Measurements from ENCODE around the gene CNOT3. TPM values are rescaled to one million over a fixed set of nuclear protein-coding genes. Genes with fewer than 3 reads are reported as not detected.
"Not testable (repeated sequence)": the region's sequence is repeated elsewhere in the genome, so short reads cannot be mapped to it uniquely, and the experiment has no call there.

CNOT3 gene
- total and polyA plus RNA-seq, 4 donors = 23.5 to 40.4 (median 28.8) TPM

GRCh38 chr19:54096617-54097106 is 40.9 kb upstream of the CNOT3 start:
- Histone ChIP-seq H3K27me3 (ENCODE audit: control insufficient read depth in 3 of 3, insufficient read depth in 3 of 3, low read length in 2 of 3) (peaks cover 3 to 32% (median 7%) of the 10 kb centered on the region in 3 donors), H3K36me3 (ENCODE audit: control insufficient read depth in 4 of 4, insufficient read depth in 4 of 4, low read length in 4 of 4) (no peaks in the 10 kb centered on the region), H3K9me3 (ENCODE audit: control insufficient read depth in 4 of 4, insufficient read depth in 3 of 4, low read length in 3 of 4) (no peaks in the 10 kb centered on the region), H3K27ac (ENCODE audit: low read depth in 1 of 2, low read length in 1 of 2) (peak overlapping the region in 1 of 2 donors; percentile 6), H3K4me1 (ENCODE audit: control insufficient read depth in 5 of 5, insufficient read depth in 5 of 5, low read length in 5 of 5) (peaks cover 0 to 7% (median 0%) of the 10 kb centered on the region in 5 donors), H3K4me3 (no peak overlapping the region), H3K9ac (ENCODE audit: insufficient read depth in 1 of 2, low read length in 2 of 2) (no peak overlapping the region)
- no peak for TF ChIP-seq CTCF (IDR thresholded peaks at IDR 0.05; ENCODE audit: control extremely low read depth, extremely low read depth)
- no peak for ATAC-seq (ENCODE audit: insufficient read depth, low FRiP score)
- no peak for DNase-seq
- 8 to 13% methylated on average over 14 of the region's 14 CpGs for WGBS, 2 donors

- no peak for TF ChIP-seq CTCF (IDR thresholded peaks at IDR 0.05; ENCODE audit: control extremely low read depth, extremely low read depth)
- H3K27ac ChIP-seq (ENCODE audit: low read depth in 1 of 2, low read length in 1 of 2) = no peak overlapping the region
- peaks cover 0 to 12% (median 0%) of the 10 kb centered on the region in 5 donors for H3K4me1 ChIP-seq (ENCODE audit: control insufficient read depth in 5 of 5, insufficient read depth in 5 of 5, low read length in 5 of 5)
- ATAC-seq (ENCODE audit: insufficient read depth, low FRiP score) = no peak
- H3K4me3 ChIP-seq = no peak overlapping the region
- 79 to 85% methylated on average over 12 of the region's 12 CpGs for WGBS, 2 donors
- no peaks in the 10 kb centered on the region for H3K9me3 ChIP-seq (ENCODE audit: control insufficient read depth in 4 of 4, insufficient read depth in 3 of 4, low read length in 3 of 4)
- peaks cover 3 to 28% (median 5%) of the 10 kb centered on the region in 3 donors for H3K27me3 ChIP-seq (ENCODE audit: control insufficient read depth in 3 of 3, insufficient read depth in 3 of 3, low read length in 2 of 3)
- DNase-seq = no peak
- no peaks in the 10 kb centered on the region for H3K36me3 ChIP-seq (ENCODE audit: control insufficient read depth in 4 of 4, insufficient read depth in 4 of 4, low read length in 4 of 4)
- H3K9ac ChIP-seq (ENCODE audit: insufficient read depth in 1 of 2, low read length in 2 of 2) = no peak overlapping the region
These were observed 38.2 kb upstream of the CNOT3 start for GRCh38 chr19:54099190-54099902.

- DNase-seq; H3K9me3 ChIP-seq (ENCODE audit: control insufficient read depth in 4 of 4, insufficient read depth in 3 of 4, low read length in 3 of 4); H3K36me3 ChIP-seq (ENCODE audit: control insufficient read depth in 4 of 4, insufficient read depth in 4 of 4, low read length in 4 of 4); H3K27ac ChIP-seq (ENCODE audit: low read depth in 1 of 2, low read length in 1 of 2); ATAC-seq (ENCODE audit: insufficient read depth, low FRiP score); H3K9ac ChIP-seq (ENCODE audit: insufficient read depth in 1 of 2, low read length in 2 of 2); H3K4me3 ChIP-seq: not testable (repeated sequence)
- WGBS, 2 donors = 68% methylated on average over 9 of the region's 9 CpGs
- H3K4me1 ChIP-seq (ENCODE audit: control insufficient read depth in 5 of 5, insufficient read depth in 5 of 5, low read length in 5 of 5) = peaks cover 0 to 12% (median 0%) of the 10 kb centered on the region in 5 donors
- H3K27me3 ChIP-seq (ENCODE audit: control insufficient read depth in 3 of 3, insufficient read depth in 3 of 3, low read length in 2 of 3) = peaks cover under 1 to 23% (median 3%) of the 10 kb centered on the region in 3 donors
These were observed 37.7 kb upstream of the CNOT3 start for GRCh38 chr19:54099903-54100255.

- no peak for ATAC-seq (ENCODE audit: insufficient read depth, low FRiP score)
- H3K9me3 ChIP-seq (ENCODE audit: control insufficient read depth in 4 of 4, insufficient read depth in 3 of 4, low read length in 3 of 4) = no peaks in the 10 kb centered on the region
- 12 to 42% methylated on average over 5 of the region's 5 CpGs for WGBS, 2 donors
- H3K27me3 ChIP-seq (ENCODE audit: control insufficient read depth in 3 of 3, insufficient read depth in 3 of 3, low read length in 2 of 3) = peaks cover 0 to 21% (median 3%) of the 10 kb centered on the region in 3 donors
- no peak within 1 kb of the TSS for H3K9ac ChIP-seq (ENCODE audit: insufficient read depth in 1 of 2, low read length in 2 of 2)
- peaks cover 0 to 12% (median 0%) of the 10 kb centered on the region in 5 donors for H3K4me1 ChIP-seq (ENCODE audit: control insufficient read depth in 5 of 5, insufficient read depth in 5 of 5, low read length in 5 of 5)
- no peak for TF ChIP-seq CTCF (IDR thresholded peaks at IDR 0.05; ENCODE audit: control extremely low read depth, extremely low read depth)
- peak within 1 kb of the TSS in 1 of 2 donors; percentile 26 for H3K27ac ChIP-seq (ENCODE audit: low read depth in 1 of 2, low read length in 1 of 2)
- H3K4me3 ChIP-seq = no peak within 1 kb of the TSS
- H3K36me3 ChIP-seq (ENCODE audit: control insufficient read depth in 4 of 4, insufficient read depth in 4 of 4, low read length in 4 of 4) = no peaks in the 10 kb centered on the region
- peak in 1 of 3 donors; percentile 20 for DNase-seq
These were observed 37.0 kb upstream of the CNOT3 start, which contains the start of gene OSCAR for GRCh38 chr19:54100561-54100960. Gene OSCAR (minus strand): TSS chr19:54100803. CDS start chr19:54100792, 11 bp downstream.
